GM23338 (cell line): ENCODE data around the gene HOXA10. TPM values are rescaled to one million over a fixed set of nuclear protein-coding genes. Genes with fewer than 3 reads are reported as not detected.

Source experiments
- ATAC-seq: fragments of 200-7000 bp; cut with Tn5 transposase; 3 replicates; pipeline ENCODE4 v1.9.1; 2020
- DNase-seq: peaks from one replicate; pipeline ENCODE4 v3.0.0-alpha.2; 2015; ENCODE audit warnings: low spot score
- H2AFZ ChIP-seq: fragments of 200-600 bp; sonication (generic); 2 replicates; pipeline ENCODE4 v1.8.0; 2016; ENCODE audit warnings: antibody characterized with exemption, mild to moderate bottlenecking, moderate library complexity
- H3F3A ChIP-seq: fragments of 200-600 bp; sonication (generic); replicated peaks from 2 replicates; pipeline ENCODE4 v1.8.0; 2017; ENCODE audit warnings: antibody characterized with exemption, mixed run types, low read depth
- H3K27ac ChIP-seq: fragments of 200-600 bp; sonication (generic); 2 replicates; pipeline ENCODE4 v1.6.1; 2016; ENCODE audit warnings: low read depth
- H3K27me3 ChIP-seq: fragments of 200-600 bp; sonication (generic); 2 replicates; pipeline ENCODE4 v1.8.0; 2016; ENCODE audit warnings: mild to moderate bottlenecking, mixed run types, moderate library complexity; ENCODE audit not compliant: insufficient read depth
- H3K36me3 ChIP-seq: fragments of 200-600 bp; sonication (generic); 2 replicates; pipeline ENCODE4 v1.8.0; 2016; ENCODE audit warnings: mild to moderate bottlenecking; ENCODE audit not compliant: insufficient read depth
- H3K4me1 ChIP-seq: fragments of 200-600 bp; sonication (generic); 2 replicates; pipeline ENCODE4 v1.8.0; 2016; ENCODE audit warnings: mild to moderate bottlenecking, moderate library complexity; ENCODE audit not compliant: insufficient read depth
- H3K4me2 ChIP-seq: fragments of 200-600 bp; sonication (generic); 2 replicates; pipeline ENCODE4 v1.7.1; 2017; ENCODE audit warnings: mixed run types
- H3K4me3 ChIP-seq: fragments of 200-600 bp; sonication (generic); 2 replicates; pipeline ENCODE4 v1.6.1; 2016; ENCODE audit warnings: mixed run types
- H3K79me2 ChIP-seq: fragments of 200-600 bp; sonication (generic); replicated peaks from 2 replicates; pipeline ENCODE4 v1.8.0; 2017; ENCODE audit warnings: mild to moderate bottlenecking; ENCODE audit not compliant: insufficient read depth
- H3K9me2 ChIP-seq: fragments of 200-600 bp; sonication (generic); 2 replicates; pipeline ENCODE4 v1.8.0; 2017; ENCODE audit not compliant: insufficient read depth
- H4K20me1 ChIP-seq: fragments of 200-600 bp; sonication (generic); replicated peaks from 2 replicates; pipeline ENCODE4 v1.8.0; 2017; ENCODE audit warnings: mild to moderate bottlenecking; ENCODE audit not compliant: insufficient read depth
- H3K27ac Mint-ChIP-seq: 2 replicates; pipeline ENCODE4 v1.8.0; 2020; ENCODE audit warnings: inconsistent platforms, mild to moderate bottlenecking, moderate library complexity, mixed read lengths
- H3K27me3 Mint-ChIP-seq: 3 replicates; pipeline ENCODE4 v1.8.0; 2022; ENCODE audit warnings: low read depth, mild to moderate bottlenecking, moderate library complexity, mixed read lengths, inconsistent platforms; ENCODE audit not compliant: insufficient read depth, poor library complexity
- H3K36me3 Mint-ChIP-seq: 3 replicates; pipeline ENCODE4 v1.8.0; 2021; ENCODE audit warnings: low read depth, mild to moderate bottlenecking, inconsistent platforms, moderate library complexity, mixed read lengths
- H3K4me1 Mint-ChIP-seq: 3 replicates; pipeline ENCODE4 v1.8.0; 2020; ENCODE audit warnings: mild to moderate bottlenecking, inconsistent platforms, mixed read lengths
- H3K4me3 Mint-ChIP-seq: 3 replicates; pipeline ENCODE4 v1.8.0; 2021; ENCODE audit warnings: moderate library complexity, mild to moderate bottlenecking, inconsistent platforms, mixed read lengths
- H3K9me3 Mint-ChIP-seq: 3 replicates; pipeline ENCODE4 v1.8.0; 2020; ENCODE audit warnings: moderate library complexity, mild to moderate bottlenecking, inconsistent platforms, mixed read lengths
- CREB1 ChIP-seq: fragments of 250-450 bp; sonication (Bioruptor Pico); IDR thresholded peaks from 2 replicates; pipeline ENCODE4 v1.5.0; 2020; ENCODE audit warnings: low read depth, mild to moderate bottlenecking, moderate library complexity
- ETS1 ChIP-seq: IDR thresholded peaks from 2 replicates; pipeline ENCODE4 v1.6.1; 2016; ENCODE audit warnings: antibody characterized with exemption
- EZH2 ChIP-seq: fragments of 200-600 bp; sonication (generic); IDR thresholded peaks from one replicate; pipeline ENCODE4 v1.8.0; 2017; ENCODE audit warnings: antibody characterized with exemption, mild to moderate bottlenecking, low read depth; ENCODE audit not compliant: unreplicated experiment
- EZH2phosphoT487 ChIP-seq: fragments of 200-600 bp; sonication (generic); IDR thresholded peaks from one replicate; pipeline ENCODE4 v1.8.1; 2018; ENCODE audit warnings: antibody characterized with exemption; ENCODE audit not compliant: unreplicated experiment
- JUNB ChIP-seq: IDR thresholded peaks from one replicate; pipeline ENCODE4 v1.6.1; 2016; ENCODE audit warnings: antibody characterized with exemption; ENCODE audit not compliant: unreplicated experiment
- NANOG ChIP-seq: IDR thresholded peaks from 2 replicates; pipeline ENCODE4 v1.6.1; 2016; ENCODE audit warnings: antibody characterized with exemption, borderline replicate concordance
- POLR2AphosphoS5 ChIP-seq: IDR thresholded peaks from 2 replicates; pipeline ENCODE4 v1.6.1; 2016; ENCODE audit warnings: antibody characterized with exemption, low read depth
- STAT1 ChIP-seq: IDR thresholded peaks from one replicate; pipeline ENCODE4 v1.6.1; 2016; ENCODE audit warnings: antibody characterized with exemption; ENCODE audit not compliant: unreplicated experiment
- ZNF114 ChIP-seq: fragments of 250-450 bp; sonication (Bioruptor Pico); IDR thresholded peaks from 2 replicates; pipeline ENCODE4 v1.5.0; 2020; ENCODE audit warnings: mild to moderate bottlenecking, moderate library complexity
- ZNF331 ChIP-seq: fragments of 250-450 bp; sonication (Bioruptor Pico); IDR thresholded peaks from 2 replicates; pipeline ENCODE4 v1.5.0; 2020; ENCODE audit warnings: low read depth, mild to moderate bottlenecking, moderate library complexity
- ZNF462 ChIP-seq: fragments of 250-450 bp; sonication (Bioruptor Pico); IDR thresholded peaks from 2 replicates; pipeline ENCODE4 v1.5.0; 2020; ENCODE audit warnings: mild to moderate bottlenecking, moderate library complexity
- polyA plus RNA-seq: library from polyadenylated mRNA; unstranded; fragments of >200 nt; fragmentation: Nextera tagmentation; extraction: Ambion mirVana; gene quantifications from 2 replicates; pipeline ENCODE4 v1.2.1, GENCODE V29; 2016
- total RNA-seq: library from RNA; depleted of rRNA; stranded (reverse); fragments of >200 nt; shearing (Covaris generic); gene quantifications from 2 replicates; pipeline ENCODE4 v1.2.3, GENCODE V29; 2014
- TF ChIP-seq, protein P1 (sequence below), 2 experiments: fragments of 200-600 bp in 1 of 2; sonication (generic) in 1 of 2; conservative IDR thresholded peaks; 2 replicates each; pipeline versions ENCODE4 v1.5.1 to v1.6.1; 2016 to 2017; ENCODE audit warnings: antibody characterized with exemption in 2 of 2, low read depth in 2 of 2, mild to moderate bottlenecking in 2 of 2, moderate library complexity in 1 of 2

Gene HOXA10
- total and polyA plus RNA-seq, 2 experiments from 2014 or later = not detected

GRCh38 chr7:27203964-27204594 lies 30.0 kb upstream of the HOXA10 start:
- Mint-ChIP-seq H3K9me3 (no peaks in the 10 kb centered on the region; the same call in 2 of the 3 replicates), H3K4me3 (no peak overlapping the region; the same call in 2 of the 3 replicates), H3K27ac (no peak overlapping the region), H3K36me3 (no peaks in the 10 kb centered on the region), H3K4me1 (peaks cover 23% of the 10 kb centered on the region), H3K27me3 (peaks cover 95% of the 10 kb centered on the region)
- no peak overlapping the region for H3K4me3 ChIP-seq
- peaks cover 57% of the 10 kb centered on the region for H4K20me1 ChIP-seq
- H3K9me2 ChIP-seq = no peaks in the 10 kb centered on the region
- no peak overlapping the region for H2AFZ ChIP-seq
- no peaks in the 10 kb centered on the region for H3K36me3 ChIP-seq
- DNase-seq (no peak), ATAC-seq (no peak)
- peaks cover 25% of the 10 kb centered on the region; the same call in 1 of the 2 replicates for H3K4me1 ChIP-seq
- no peak overlapping the region for H3K4me2 ChIP-seq
- TF ChIP-seq EZH2 = peak; percentile 88
- TF ChIP-seq NANOG = no peak
- TF ChIP-seq ZNF114 (CRISPR knock-in tag) = no peak
- no peaks in the 10 kb centered on the region for H3K79me2 ChIP-seq
- peaks cover 98% of the 10 kb centered on the region for H3K27me3 ChIP-seq
- H3F3A ChIP-seq = peaks cover 53% of the 10 kb centered on the region
- no peak overlapping the region for H3K27ac ChIP-seq

DNA sequence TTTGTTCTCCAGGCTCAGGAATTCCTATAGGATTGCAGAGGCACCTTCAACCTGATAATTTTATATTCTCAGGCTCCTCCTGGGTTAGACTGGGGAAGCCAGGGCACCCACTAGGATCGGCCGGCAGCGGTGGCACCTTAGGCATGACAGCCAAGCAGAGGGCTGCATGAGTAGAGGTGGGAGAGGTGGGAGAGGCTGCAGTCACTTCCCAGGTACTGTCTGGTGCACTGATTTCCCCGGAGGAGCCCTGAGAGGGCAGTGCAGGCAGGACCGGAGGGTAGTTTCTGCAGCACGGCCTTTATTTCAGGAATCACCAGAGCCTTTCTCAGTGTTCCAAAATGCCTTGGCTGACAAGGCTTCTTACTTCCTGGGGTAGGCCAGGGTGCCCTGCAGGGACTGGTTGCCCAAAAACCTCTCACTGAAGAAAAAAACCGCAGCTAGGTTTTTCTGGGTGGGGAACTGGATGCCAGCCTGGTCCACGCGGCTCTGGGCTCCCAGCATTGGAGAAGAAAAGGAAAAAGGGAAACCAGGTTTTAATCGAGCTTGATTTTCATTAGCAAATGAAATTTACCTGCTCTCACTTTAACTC lies 29.3 kb upstream of the HOXA10 start:
- Mint-ChIP-seq H3K9me3 (no peaks in the 10 kb centered on the region; the same call in 2 of the 3 replicates), H3K27me3 (peaks cover 95% of the 10 kb centered on the region), H3K36me3 (no peaks in the 10 kb centered on the region), H3K27ac (no peak overlapping the region), H3K4me1 (peaks cover 23% of the 10 kb centered on the region), H3K4me3 (no peak overlapping the region; the same call in 2 of the 3 replicates)
- DNase-seq = no peak
- Histone ChIP-seq H3K79me2 (no peaks in the 10 kb centered on the region), H3K4me3 (no peak overlapping the region), H2AFZ (no peak overlapping the region), H3K27ac (no peak overlapping the region), H4K20me1 (peaks cover 57% of the 10 kb centered on the region), H3K4me1 (peaks cover 25% of the 10 kb centered on the region; the same call in 1 of the 2 replicates), H3F3A (peaks cover 52% of the 10 kb centered on the region), H3K36me3 (no peaks in the 10 kb centered on the region), H3K4me2 (no peak overlapping the region), H3K9me2 (no peaks in the 10 kb centered on the region), H3K27me3 (peaks cover 98% of the 10 kb centered on the region)
- TF ChIP-seq CREB1 (no peak), ZNF462 (CRISPR knock-in tag) (no peak), ZNF331 (CRISPR knock-in tag) (no peak), ETS1 (no peak), NANOG (no peak), JUNB (no peak), POLR2AphosphoS5 (no peak), STAT1 (no peak), ZNF114 (CRISPR knock-in tag) (no peak), EZH2phosphoT487 (no peak)
- TF ChIP-seq, protein P1, sequence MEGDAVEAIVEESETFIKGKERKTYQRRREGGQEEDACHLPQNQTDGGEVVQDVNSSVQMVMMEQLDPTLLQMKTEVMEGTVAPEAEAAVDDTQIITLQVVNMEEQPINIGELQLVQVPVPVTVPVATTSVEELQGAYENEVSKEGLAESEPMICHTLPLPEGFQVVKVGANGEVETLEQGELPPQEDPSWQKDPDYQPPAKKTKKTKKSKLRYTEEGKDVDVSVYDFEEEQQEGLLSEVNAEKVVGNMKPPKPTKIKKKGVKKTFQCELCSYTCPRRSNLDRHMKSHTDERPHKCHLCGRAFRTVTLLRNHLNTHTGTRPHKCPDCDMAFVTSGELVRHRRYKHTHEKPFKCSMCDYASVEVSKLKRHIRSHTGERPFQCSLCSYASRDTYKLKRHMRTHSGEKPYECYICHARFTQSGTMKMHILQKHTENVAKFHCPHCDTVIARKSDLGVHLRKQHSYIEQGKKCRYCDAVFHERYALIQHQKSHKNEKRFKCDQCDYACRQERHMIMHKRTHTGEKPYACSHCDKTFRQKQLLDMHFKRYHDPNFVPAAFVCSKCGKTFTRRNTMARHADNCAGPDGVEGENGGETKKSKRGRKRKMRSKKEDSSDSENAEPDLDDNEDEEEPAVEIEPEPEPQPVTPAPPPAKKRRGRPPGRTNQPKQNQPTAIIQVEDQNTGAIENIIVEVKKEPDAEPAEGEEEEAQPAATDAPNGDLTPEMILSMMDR (conservative IDR thresholded peaks at IDR 0.05; ENCODE audit: low read depth in 2 of 2) = no peak
- no peak for ATAC-seq
